Measurements from ENCODE around the gene TNKS1BP1.
"Not testable (repeated sequence)": the region's sequence is repeated elsewhere in the genome, so short reads cannot be mapped to it uniquely, and the experiment has no call there.

TNKS1BP1 gene

DNA sequence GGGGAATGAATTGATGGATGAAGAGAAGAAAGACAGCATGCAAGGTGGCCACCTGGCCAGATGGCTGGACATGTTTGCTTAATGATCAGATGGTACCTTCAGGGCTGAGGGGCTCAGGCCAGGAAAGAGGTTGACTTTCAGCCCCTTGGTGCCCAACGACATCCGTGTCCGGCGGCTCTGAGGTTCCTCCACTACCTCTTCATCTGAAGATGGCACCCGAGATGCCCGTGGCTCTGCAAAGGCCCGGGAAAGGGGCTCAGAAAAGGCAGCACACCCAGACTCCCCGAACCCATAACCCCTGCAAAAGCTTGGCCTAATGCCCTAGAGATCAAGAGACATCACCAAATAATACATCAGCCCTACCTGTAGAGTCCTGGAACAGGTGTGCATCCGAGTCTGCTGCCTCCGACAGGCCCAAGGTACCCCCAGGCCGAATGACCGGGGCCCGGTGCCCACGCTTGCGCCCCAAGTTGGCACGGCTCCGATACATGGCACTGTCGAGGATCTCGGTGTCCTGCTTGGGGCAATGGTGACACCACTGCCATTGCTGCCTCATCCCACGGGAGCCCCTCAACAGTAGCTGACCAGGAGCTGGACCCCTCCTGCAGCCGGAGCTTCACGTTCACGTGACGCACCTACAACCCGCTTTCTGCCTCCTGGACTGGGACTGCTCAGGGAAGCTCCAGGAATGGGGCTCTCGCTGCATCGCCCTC lies 22.9 kb downstream of the TNKS1BP1 start:
- no peak for DNase-seq (ENCODE audit: low read depth)
- H3K4me3 ChIP-seq (ENCODE audit: low read depth, low read length), result no peak overlapping the region
- TF ChIP-seq, protein P1, sequence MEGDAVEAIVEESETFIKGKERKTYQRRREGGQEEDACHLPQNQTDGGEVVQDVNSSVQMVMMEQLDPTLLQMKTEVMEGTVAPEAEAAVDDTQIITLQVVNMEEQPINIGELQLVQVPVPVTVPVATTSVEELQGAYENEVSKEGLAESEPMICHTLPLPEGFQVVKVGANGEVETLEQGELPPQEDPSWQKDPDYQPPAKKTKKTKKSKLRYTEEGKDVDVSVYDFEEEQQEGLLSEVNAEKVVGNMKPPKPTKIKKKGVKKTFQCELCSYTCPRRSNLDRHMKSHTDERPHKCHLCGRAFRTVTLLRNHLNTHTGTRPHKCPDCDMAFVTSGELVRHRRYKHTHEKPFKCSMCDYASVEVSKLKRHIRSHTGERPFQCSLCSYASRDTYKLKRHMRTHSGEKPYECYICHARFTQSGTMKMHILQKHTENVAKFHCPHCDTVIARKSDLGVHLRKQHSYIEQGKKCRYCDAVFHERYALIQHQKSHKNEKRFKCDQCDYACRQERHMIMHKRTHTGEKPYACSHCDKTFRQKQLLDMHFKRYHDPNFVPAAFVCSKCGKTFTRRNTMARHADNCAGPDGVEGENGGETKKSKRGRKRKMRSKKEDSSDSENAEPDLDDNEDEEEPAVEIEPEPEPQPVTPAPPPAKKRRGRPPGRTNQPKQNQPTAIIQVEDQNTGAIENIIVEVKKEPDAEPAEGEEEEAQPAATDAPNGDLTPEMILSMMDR (IDR thresholded peaks at IDR 0.05; ENCODE audit: insufficient read depth, low read depth, low read length, missing control alignments), result no peak

DNA sequence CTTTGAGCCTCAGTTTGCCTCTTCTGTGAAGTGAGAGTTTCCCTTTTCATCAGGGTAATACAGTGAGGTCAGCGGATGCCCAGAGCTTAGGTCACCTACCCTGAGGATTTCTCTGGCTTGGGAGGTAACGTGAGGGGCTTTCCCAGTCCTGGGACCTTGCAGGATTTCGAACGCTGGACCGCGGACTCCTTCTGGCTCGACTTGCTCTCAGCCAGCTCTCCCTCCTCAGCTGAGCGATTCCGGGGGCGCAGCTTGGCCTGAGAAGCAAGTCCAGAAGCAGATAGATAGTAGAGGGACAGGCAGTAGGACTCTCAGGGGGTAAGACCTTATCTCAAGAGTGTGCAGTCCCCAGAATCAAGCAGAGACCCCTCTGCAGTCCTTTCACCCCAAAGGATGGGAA lies 24.0 kb downstream of the TNKS1BP1 start:
- H3K4me3 ChIP-seq (ENCODE audit: low read depth, low read length), result no peak overlapping the region
- TF ChIP-seq, protein P1 (IDR thresholded peaks at IDR 0.05; ENCODE audit: insufficient read depth, low read depth, low read length, missing control alignments), result no peak
- no peak for DNase-seq (ENCODE audit: low read depth)

DNA sequence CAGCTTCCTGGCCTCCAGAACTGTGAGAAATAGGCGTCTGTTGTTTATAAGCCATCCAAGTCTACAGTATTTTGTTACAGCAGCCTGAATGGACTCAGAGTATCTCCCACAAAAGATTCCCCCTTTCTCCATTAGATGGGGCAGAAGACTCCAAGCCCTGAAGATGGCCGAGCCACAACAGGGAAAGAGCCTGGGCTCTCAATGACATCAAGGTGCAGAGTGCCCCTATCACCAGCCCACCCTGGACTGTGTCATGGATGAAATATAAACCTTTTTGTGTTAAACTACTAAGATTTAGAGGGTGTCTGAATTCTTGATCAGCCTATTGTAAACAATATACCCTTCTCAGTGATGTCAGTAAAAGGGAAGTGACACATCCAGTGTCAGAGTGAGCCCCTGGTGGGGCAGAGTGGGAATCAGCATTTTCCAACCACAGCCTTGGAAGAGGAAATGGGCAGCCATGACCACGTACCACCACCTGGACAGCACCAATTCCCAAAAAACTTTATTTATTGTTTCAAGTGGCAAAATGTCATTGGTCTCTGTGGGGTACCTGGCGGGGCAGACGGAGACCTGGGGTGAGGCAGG lies 25.5 kb downstream of the TNKS1BP1 start:
- H3K4me3 ChIP-seq (ENCODE audit: low read depth, low read length), result no peak overlapping the region
- no peak for DNase-seq (ENCODE audit: low read depth)
- TF ChIP-seq, protein P1 (IDR thresholded peaks at IDR 0.05; ENCODE audit: insufficient read depth, low read depth, low read length, missing control alignments), result no peak

DNA sequence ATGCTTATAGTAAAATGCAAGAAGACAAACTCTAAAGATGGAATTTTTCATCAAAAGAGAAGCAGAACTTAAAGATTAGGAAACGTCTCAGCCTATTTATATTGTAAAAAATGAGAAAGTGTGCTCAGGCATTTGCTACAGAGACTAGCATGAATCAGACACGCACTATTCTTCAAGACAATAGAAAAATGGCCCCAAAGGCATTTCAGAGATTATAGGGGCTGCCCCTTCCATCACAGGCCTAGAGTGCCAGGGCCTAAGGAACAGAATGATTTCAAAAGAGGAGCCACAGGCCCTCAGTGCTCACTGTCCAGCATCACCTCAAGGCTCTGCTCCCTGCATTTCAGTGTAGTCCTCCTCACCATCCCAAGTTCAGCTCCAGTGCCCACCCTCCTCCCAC lies 27.5 kb downstream of the TNKS1BP1 start:
- TF ChIP-seq, protein P1 (IDR thresholded peaks at IDR 0.05; ENCODE audit: insufficient read depth, low read depth, low read length, missing control alignments), result no peak
- DNase-seq (ENCODE audit: low read depth), result no peak
- H3K4me3 ChIP-seq (ENCODE audit: low read depth, low read length), result no peak overlapping the region

DNA sequence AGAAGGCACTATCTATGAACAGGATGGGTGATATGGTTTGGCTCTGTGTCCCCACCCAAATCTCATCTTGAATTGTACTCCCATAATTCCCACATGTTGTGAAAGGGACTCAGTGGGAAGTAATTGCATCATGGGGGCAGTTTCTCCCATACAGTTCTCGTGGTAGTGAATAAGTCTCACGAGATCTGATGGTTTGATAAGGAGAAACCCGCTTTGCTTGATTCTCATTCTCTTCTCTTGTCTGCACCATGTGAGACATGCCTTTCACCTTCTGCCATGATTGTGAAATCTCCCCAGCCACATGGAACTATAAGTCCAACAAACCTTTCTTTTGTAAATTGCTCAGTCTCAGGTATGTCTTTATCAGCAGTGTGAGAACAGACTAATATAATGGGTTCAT lies 28.5 kb downstream of the TNKS1BP1 start:
- DNase-seq (ENCODE audit: low read depth); H3K4me3 ChIP-seq (ENCODE audit: low read depth, low read length): not testable (repeated sequence)

DNA sequence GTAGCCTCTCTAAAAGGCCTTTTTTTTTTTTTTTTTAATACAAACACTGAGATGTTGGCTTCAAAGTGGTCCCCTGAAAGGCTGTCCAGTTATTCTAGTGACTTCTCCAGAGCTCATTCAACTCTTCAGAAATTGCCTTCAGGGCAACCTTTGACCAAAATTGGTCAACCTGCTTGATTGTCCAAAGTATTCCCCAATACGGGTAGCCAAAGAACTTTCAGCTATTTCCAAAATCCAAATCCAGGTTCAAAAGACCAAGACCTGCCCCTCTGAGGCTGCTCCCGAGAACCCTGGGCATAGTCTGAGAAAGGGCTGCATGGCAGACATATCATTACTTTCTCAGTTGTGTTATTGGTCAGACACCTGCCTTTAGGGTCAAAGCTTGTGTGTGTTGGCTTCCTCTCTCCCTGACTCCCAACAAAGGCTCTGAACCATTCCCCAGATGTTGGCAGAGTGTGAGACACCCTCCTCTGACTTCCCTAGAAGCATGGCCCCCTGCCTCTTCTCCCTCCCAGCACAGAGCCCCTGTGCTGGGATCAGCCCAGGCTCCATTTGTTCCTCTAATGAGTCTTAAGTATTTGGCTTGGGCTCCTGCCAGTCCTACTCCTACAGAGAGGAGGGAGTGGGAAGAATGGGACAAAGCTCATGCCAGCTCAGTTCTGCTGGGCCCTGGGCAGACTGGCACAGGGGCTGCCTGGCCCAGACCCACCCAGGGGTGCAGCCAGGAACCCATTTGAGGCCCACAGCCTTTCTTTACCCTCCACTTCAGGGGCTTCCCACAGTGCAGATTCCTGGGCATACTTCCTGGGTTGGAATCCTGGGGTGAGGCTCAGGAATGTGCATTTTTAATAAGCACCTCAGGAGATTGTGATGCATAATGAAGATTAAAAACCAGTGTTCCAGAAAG lies 30.3 kb downstream of the TNKS1BP1 start:
- no peak overlapping the region for H3K4me3 ChIP-seq (ENCODE audit: low read depth, low read length)
- DNase-seq (ENCODE audit: low read depth), result no peak
- TF ChIP-seq, protein P1 (IDR thresholded peaks at IDR 0.05; ENCODE audit: insufficient read depth, low read depth, low read length, missing control alignments), result no peak

DNA sequence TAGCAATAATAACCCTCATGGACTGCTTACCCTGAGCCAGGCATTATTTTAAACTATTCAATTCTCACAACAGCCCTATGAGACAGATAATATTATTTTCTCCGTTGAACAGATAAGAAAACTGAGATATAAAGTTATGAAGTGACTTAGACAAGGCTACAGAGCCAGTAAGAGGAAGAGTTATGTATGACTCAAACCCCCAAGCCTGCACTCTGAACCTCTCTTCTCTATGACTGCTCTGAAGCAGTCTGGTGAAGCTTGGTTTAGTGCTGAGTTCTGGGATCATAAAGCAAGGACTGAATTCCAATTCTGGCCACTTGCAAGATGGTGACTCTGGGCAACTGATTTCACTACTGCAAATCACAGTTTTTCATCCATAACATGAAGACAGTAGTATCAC lies 34.5 kb downstream of the TNKS1BP1 start:
- no peak overlapping the region for H3K4me3 ChIP-seq (ENCODE audit: low read depth, low read length)
- TF ChIP-seq, protein P1 (IDR thresholded peaks at IDR 0.05; ENCODE audit: insufficient read depth, low read depth, low read length, missing control alignments), result no peak
- no peak for DNase-seq (ENCODE audit: low read depth)
